Endothelial cell of umbilical vein (primary cell): Measurements from ENCODE around the gene CABYR. TPM values are rescaled to one million over a fixed set of nuclear protein-coding genes. Genes with fewer than 3 reads are reported as not detected.

Experiments used
- BruUV-seq: library from RNA; stranded (reverse); fragments of 400-500 nt; replicated peaks from 2 replicates; lab custom pipeline; 2021; lab: Mats Ljungman, UMichigan
- CTCF ChIA-PET: fragments of 300-600, 350-600 bp; sonication (Branson Sonifier 250); formaldehyde crosslinking; loops from one replicate; lab custom pipeline; 2021; ENCODE audit warnings: antibody characterized with exemption, inconsistent platforms; lab: Charles Lee
- POLR2A ChIA-PET: fragments of 300-600, 350-600 bp; sonication (Branson Sonifier 250); formaldehyde crosslinking; loops from one replicate; lab custom pipeline; 2021; ENCODE audit warnings: antibody characterized with exemption, inconsistent platforms; lab: Charles Lee
- DNase-seq: peaks from one replicate; pipeline ENCODE4 v3.0.0-alpha.2; 2011; ENCODE audit warnings: low read depth, low spot score
- FAIRE-seq: peaks from 2 replicates; lab custom pipeline; 2011; peaks lifted over from hg19 to GRCh38; lab: Jason Lieb, UNC
- H2AFZ ChIP-seq: 2 replicates; pipeline ENCODE4 v1.6.0; 2012; ENCODE audit warnings: low read depth, low read length, control low read depth, inconsistent platforms
- H3K27ac ChIP-seq: 2 replicates; pipeline ENCODE4 v1.5.1; 2011; ENCODE audit warnings: low read depth, mild to moderate bottlenecking, control low read depth, low read length, moderate library complexity; ENCODE audit not compliant: insufficient read depth
- H3K27me3 ChIP-seq, 2 experiments: 2 replicates each; pipeline versions ENCODE4 v1.6.0 to v1.6.1; 2011; ENCODE audit warnings: low read length in 2 of 2, mixed read lengths in 1 of 2; ENCODE audit not compliant: control insufficient read depth in 2 of 2, insufficient read depth in 2 of 2
- H3K36me3 ChIP-seq, 2 experiments: 2 replicates in 1 of 2; 3 replicates in 1 of 2; pipeline ENCODE4 v1.5.1; 2011; ENCODE audit warnings: low read length in 2 of 2, mild to moderate bottlenecking in 1 of 2, moderate library complexity in 1 of 2; ENCODE audit not compliant: control insufficient read depth in 2 of 2, insufficient read depth in 2 of 2; ENCODE audit errors: extremely low read depth in 1 of 2
- H3K4me1 ChIP-seq: 3 replicates; pipeline ENCODE4 v1.5.1; 2011; ENCODE audit warnings: mild to moderate bottlenecking, low read length; ENCODE audit not compliant: control insufficient read depth, insufficient read depth; ENCODE audit errors: extremely low read depth
- H3K4me2 ChIP-seq: 2 replicates; pipeline ENCODE4 v1.6.1; 2011; ENCODE audit warnings: low read length, control low read depth, mixed read lengths; ENCODE audit not compliant: insufficient read depth
- H3K4me3 ChIP-seq, 3 experiments: fragments of 200-600 bp in 1 of 3; sonication (generic), shearing (Covaris generic) in 1 of 3; replicated peaks in 1 of 3; 2 replicates each; pipeline ENCODE4 v1.5.1; 2011 to 2016; ENCODE audit warnings: control low read depth in 3 of 3, low read length in 3 of 3, mild to moderate bottlenecking in 2 of 3, inconsistent platforms in 1 of 3, low read depth in 1 of 3, moderate library complexity in 1 of 3; ENCODE audit not compliant: insufficient read depth in 1 of 3
- H3K79me2 ChIP-seq: 2 replicates; pipeline ENCODE4 v1.6.0; 2012; ENCODE audit warnings: low read length, inconsistent platforms; ENCODE audit not compliant: control insufficient read depth, insufficient read depth
- H3K9ac ChIP-seq: replicated peaks from 2 replicates; pipeline ENCODE3; 2011; ENCODE audit warnings: low read length, control low read depth; ENCODE audit not compliant: insufficient read depth; ENCODE audit errors: extremely low read depth
- H3K9me1 ChIP-seq: replicated peaks from 3 replicates; pipeline ENCODE4 v1.6.0; 2011; ENCODE audit warnings: mild to moderate bottlenecking, low read length; ENCODE audit not compliant: control insufficient read depth, insufficient read depth; ENCODE audit errors: extremely low read depth
- H3K9me3 ChIP-seq: replicated peaks from 2 replicates; pipeline ENCODE4 v1.5.1; 2012; ENCODE audit warnings: low read length, inconsistent platforms; ENCODE audit not compliant: control insufficient read depth, insufficient read depth
- H4K20me1 ChIP-seq: replicated peaks from 2 replicates; pipeline ENCODE3; 2011; ENCODE audit warnings: mild to moderate bottlenecking, low read length; ENCODE audit not compliant: control insufficient read depth, insufficient read depth; ENCODE audit errors: extremely low read depth
- EZH2 ChIP-seq: IDR thresholded peaks from 2 replicates; pipeline ENCODE4 v1.6.1; 2012; ENCODE audit warnings: borderline replicate concordance, low read depth, mild to moderate bottlenecking, moderate library complexity, low read length, inconsistent platforms; ENCODE audit not compliant: severe bottlenecking
- FOS ChIP-seq: IDR thresholded peaks from 2 replicates; pipeline ENCODE4 v1.6.1; 2011; ENCODE audit warnings: mild to moderate bottlenecking, low read length, moderate library complexity, borderline replicate concordance; ENCODE audit not compliant: insufficient read depth
- GATA2 ChIP-seq: IDR thresholded peaks from 2 replicates; pipeline ENCODE4 v1.7.0; 2011; ENCODE audit warnings: low read depth, mild to moderate bottlenecking, moderate library complexity, mixed read lengths, low read length; ENCODE audit not compliant: insufficient read length, insufficient read depth
- MAX ChIP-seq: IDR thresholded peaks from 2 replicates; pipeline ENCODE4 v1.6.1; 2011; ENCODE audit not compliant: insufficient read depth, insufficient read length
- MYC ChIP-seq: IDR thresholded peaks from one replicate; pipeline ENCODE4 v1.6.1; 2011; ENCODE audit warnings: mild to moderate bottlenecking, low read depth, low read length
- POLR2A ChIP-seq: IDR thresholded peaks from 2 replicates; pipeline ENCODE4 v1.6.1; 2012; ENCODE audit warnings: low read depth, mild to moderate bottlenecking, control low read depth, low read length
- POLR2AphosphoS5 ChIP-seq: IDR thresholded peaks from 2 replicates; pipeline ENCODE4 v1.6.1; 2012; ENCODE audit warnings: low read depth, mild to moderate bottlenecking, control low read depth, low read length, moderate library complexity; ENCODE audit not compliant: insufficient read depth
- dilution Hi-C: fragments of 300-500 bp; cut with MboI; formaldehyde crosslinking; loops from one replicate; pipeline ENCODE4 v1.15.0; 2019; ENCODE audit warnings: low sequenced_read_pairs; ENCODE audit not compliant: extremely low pct_ligation_motif_present
- intact Hi-C: fragments of 100-400 bp; cut with micrococcal nuclease; formaldehyde crosslinking; loops from one replicate; pipeline ENCODE4 v1.10.0; 2022
- polyA plus RNA-seq, 4 experiments: library from polyadenylated mRNA; depleted of rRNA in 3 of 4; stranded (reverse) in 3 of 4; unstranded in 1 of 4; fragments of >200 nt; gene quantifications; 2 replicates each; pipeline versions ENCODE4 v1.2.1 to v1.2.3, GENCODE V29; 2011 to 2012; ENCODE audit warnings: missing spikeins in 1 of 4
- total RNA-seq: library from RNA; stranded (reverse); gene quantifications from 2 replicates; pipeline ENCODE4 v1.2.3, GENCODE V29; 2021
- TF ChIP-seq, protein P1 (sequence below), 2 donors: IDR thresholded peaks; 1 replicate in 1 of 2; 2 replicates in 1 of 2; pipeline ENCODE4 v1.5.1; 2011; ENCODE audit warnings: low read length in 2 of 2, mild to moderate bottlenecking in 2 of 2, moderate library complexity in 2 of 2, control low read depth in 1 of 2, inconsistent platforms in 1 of 2, low read depth in 1 of 2; ENCODE audit not compliant: insufficient read depth in 1 of 2; ENCODE audit errors: extremely low read depth in 1 of 2

The CABYR gene
- total and polyA plus RNA-seq, 2 donors (not counting 3 experiments of a cell fraction or from before 2014, with no cell fraction given): 3.9 to 8.9 TPM

DNA sequence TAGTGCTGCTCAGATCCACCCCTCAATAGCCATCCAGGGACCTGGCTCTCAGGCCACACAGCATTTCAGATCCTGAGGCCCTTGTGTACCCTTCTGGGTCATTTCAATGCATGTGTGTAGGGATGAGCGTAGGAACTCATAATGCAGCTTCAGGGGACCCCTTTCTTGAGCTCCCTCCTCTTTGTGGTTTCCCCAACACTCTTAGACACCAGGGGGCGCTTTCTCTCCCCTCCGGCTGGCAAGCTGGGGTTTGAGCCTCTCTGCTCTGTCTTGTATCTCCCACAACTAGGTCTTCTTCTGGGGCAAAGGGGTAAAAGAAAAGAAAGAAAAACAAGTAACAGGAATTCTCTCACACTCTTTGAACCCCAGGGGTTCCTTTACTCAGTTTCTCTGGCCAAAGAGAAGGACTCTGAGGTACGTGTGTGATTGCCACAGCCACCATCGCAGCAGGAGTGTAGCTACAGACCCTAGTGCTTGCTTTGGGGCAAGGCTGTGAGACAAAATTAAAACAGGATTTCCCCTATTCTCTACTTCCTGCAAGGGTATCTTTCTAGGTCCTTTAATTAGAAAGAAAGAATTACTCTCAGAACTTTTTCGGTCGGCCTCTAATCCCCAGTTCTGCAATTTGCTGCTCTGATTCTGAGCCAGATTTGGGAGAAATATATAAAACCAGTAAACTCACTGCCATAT lies 38.0 kb downstream of the CABYR start:
- H2AFZ ChIP-seq: no peak overlapping the region
- H3K4me3 ChIP-seq: no peak overlapping the region
- H3K4me2 ChIP-seq: no peak overlapping the region
- DNase-seq: peak; percentile 43
- no peak overlapping the region for H3K27ac ChIP-seq
- no TSS peak for BruUV-seq
- dilution Hi-C loops: no loop called here
- no peaks in the 10 kb centered on the region for H3K9me3 ChIP-seq
- intact Hi-C loops: loop anchor here (1.0 to 5.0 kb wide), 3 partner anchors 95 to 312 kb away; no protein-coding TSS in a partner anchor
- H3K4me1 ChIP-seq: no peaks in the 10 kb centered on the region
- no peaks in the 10 kb centered on the region for H3K36me3 ChIP-seq
- ChIA-PET POLR2A (no interaction called here), CTCF (interaction anchor here (0.5 to 6.0 kb wide), 75 partner anchors 9 to 550 kb away, joined by 3 to 276 read pairs (median 5); partner anchors contain the start of genes CABYR, IMPACT and OSBPL1A)
- no peaks in the 10 kb centered on the region for H4K20me1 ChIP-seq
- no peak for TF ChIP-seq GATA2
- TF ChIP-seq, protein P1, sequence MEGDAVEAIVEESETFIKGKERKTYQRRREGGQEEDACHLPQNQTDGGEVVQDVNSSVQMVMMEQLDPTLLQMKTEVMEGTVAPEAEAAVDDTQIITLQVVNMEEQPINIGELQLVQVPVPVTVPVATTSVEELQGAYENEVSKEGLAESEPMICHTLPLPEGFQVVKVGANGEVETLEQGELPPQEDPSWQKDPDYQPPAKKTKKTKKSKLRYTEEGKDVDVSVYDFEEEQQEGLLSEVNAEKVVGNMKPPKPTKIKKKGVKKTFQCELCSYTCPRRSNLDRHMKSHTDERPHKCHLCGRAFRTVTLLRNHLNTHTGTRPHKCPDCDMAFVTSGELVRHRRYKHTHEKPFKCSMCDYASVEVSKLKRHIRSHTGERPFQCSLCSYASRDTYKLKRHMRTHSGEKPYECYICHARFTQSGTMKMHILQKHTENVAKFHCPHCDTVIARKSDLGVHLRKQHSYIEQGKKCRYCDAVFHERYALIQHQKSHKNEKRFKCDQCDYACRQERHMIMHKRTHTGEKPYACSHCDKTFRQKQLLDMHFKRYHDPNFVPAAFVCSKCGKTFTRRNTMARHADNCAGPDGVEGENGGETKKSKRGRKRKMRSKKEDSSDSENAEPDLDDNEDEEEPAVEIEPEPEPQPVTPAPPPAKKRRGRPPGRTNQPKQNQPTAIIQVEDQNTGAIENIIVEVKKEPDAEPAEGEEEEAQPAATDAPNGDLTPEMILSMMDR (IDR thresholded peaks at IDR 0.05; ENCODE audit: extremely low read depth in 1 of 2, insufficient read depth in 1 of 2, low read depth in 1 of 2, low read length in 2 of 2): peak; percentile 72 to 86
- TF ChIP-seq FOS: no peak
- no peak for TF ChIP-seq MYC
- no peak for TF ChIP-seq EZH2
- no peak for TF ChIP-seq MAX
- no peak for TF ChIP-seq POLR2AphosphoS5
- TF ChIP-seq POLR2A: no peak
- no peaks in the 10 kb centered on the region for H3K9me1 ChIP-seq
- no peak overlapping the region for H3K9ac ChIP-seq
- peak; percentile 47 for FAIRE-seq
- no peaks in the 10 kb centered on the region for H3K27me3 ChIP-seq
- no peaks in the 10 kb centered on the region for H3K79me2 ChIP-seq
